ENCODE measurements around the gene OR2J1.
"Not testable (repeated sequence)": the region's sequence is repeated elsewhere in the genome, so short reads cannot be mapped to it uniquely, and the experiment has no call there.

Gene OR2J1

GRCh38 chr6:29099190-29099589 lies at the start of gene OR2J1:
Gene OR2J1, plus strand, starts transcription at chr6:29099490. Its CDS starts 1,453 bp downstream, at chr6:29100943.
- DNase-seq = no peak

- DNase-seq = no peak
These were observed 47.6 kb upstream of the OR2J1 start for GRCh38 chr6:29051680-29052079.

GRCh38 chr6:29071831-29072723 lies 27.2 kb upstream of the OR2J1 start:
- DNase-seq = no peak

GRCh38 chr6:29079203-29079602 lies 20.1 kb upstream of the OR2J1 start:
- DNase-seq = no peak

GRCh38 chr6:29081312-29081711 lies 18.0 kb upstream of the OR2J1 start:
- no peak for DNase-seq

GRCh38 chr6:29082457-29082856 lies 16.8 kb upstream of the OR2J1 start:
- DNase-seq = no peak

- no peak for DNase-seq
These were observed 12.1 kb upstream of the OR2J1 start, which contains the start of gene OR2B3 for GRCh38 chr6:29087213-29087612. Gene OR2B3, minus strand, starts transcription at chr6:29087313. Its CDS starts 65 bp downstream, at chr6:29087248.

GRCh38 chr6:29092957-29093356 lies 6.3 kb upstream of the OR2J1 start:
- no peak for DNase-seq

GRCh38 chr6:29097803-29098202 lies 1.5 kb upstream of the OR2J1 start:
- DNase-seq = no peak

GRCh38 chr6:29107758-29108157 lies 8.5 kb downstream of the OR2J1 start, which contains the start of gene OR2J3:
Gene OR2J3, plus strand, starts transcription at chr6:29108058. Its CDS starts 3,833 bp downstream, at chr6:29111891.
- no peak for DNase-seq

- no peak for DNase-seq
These were observed 12.8 kb downstream of the OR2J1 start for GRCh38 chr6:29112135-29112534.

- DNase-seq = not testable (repeated sequence)
These were observed 15.7 kb downstream of the OR2J1 start for GRCh38 chr6:29114964-29115363.

- DNase-seq = peak; percentile 29
These were observed 30.2 kb downstream of the OR2J1 start for GRCh38 chr6:29129326-29130012.

- no peak for DNase-seq
These were observed 31.4 kb downstream of the OR2J1 start for GRCh38 chr6:29130644-29131043.

- no peak for DNase-seq
These were observed 32.4 kb downstream of the OR2J1 start for GRCh38 chr6:29131691-29132090.

GRCh38 chr6:29137724-29138123 lies 38.4 kb downstream of the OR2J1 start:
- no peak for DNase-seq

GRCh38 chr6:29141606-29142005 lies 42.3 kb downstream of the OR2J1 start:
- no peak for DNase-seq

GRCh38 chr6:29142309-29142708 lies 43.0 kb downstream of the OR2J1 start:
- DNase-seq = no peak

- DNase-seq = no peak
These were observed 46.9 kb downstream of the OR2J1 start for GRCh38 chr6:29146179-29146578.

GRCh38 chr6:29147074-29147473 lies 47.8 kb downstream of the OR2J1 start:
- no peak for DNase-seq

- not testable (repeated sequence) for DNase-seq
These were observed 50.2 kb downstream of the OR2J1 start for GRCh38 chr6:29149444-29149843.

Data from left hindlimb (tissue), 1 donor.